GM12801 (cell line): Measurements from ENCODE around the gene SLC35E3.

Experiments
- TF ChIP-seq, protein P1 (sequence below): IDR thresholded peaks from one replicate; pipeline ENCODE4 v1.5.1; 2011; ENCODE audit warnings: control low read depth; ENCODE audit not compliant: insufficient read length; ENCODE audit errors: extremely low read depth

The SLC35E3 gene

DNA sequence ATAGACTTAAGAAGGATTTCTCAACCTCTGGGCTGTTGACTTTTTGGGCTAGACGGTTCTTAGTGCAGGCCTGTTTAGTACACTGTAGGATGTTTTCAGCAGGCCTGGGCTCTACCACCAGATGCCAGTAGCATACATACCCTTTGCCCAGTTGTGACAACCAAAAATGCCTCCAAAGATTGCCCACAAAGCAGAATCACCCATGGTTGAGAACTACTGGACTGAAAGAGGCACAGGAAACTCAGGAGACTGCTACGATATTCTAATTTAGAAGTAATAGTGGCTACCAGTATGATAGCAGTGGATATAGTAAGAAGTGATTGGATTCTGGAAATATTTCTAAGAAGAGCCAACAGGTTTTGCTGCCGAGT, 15.5 kb downstream of the SLC35E3 start:
- TF ChIP-seq, protein P1, sequence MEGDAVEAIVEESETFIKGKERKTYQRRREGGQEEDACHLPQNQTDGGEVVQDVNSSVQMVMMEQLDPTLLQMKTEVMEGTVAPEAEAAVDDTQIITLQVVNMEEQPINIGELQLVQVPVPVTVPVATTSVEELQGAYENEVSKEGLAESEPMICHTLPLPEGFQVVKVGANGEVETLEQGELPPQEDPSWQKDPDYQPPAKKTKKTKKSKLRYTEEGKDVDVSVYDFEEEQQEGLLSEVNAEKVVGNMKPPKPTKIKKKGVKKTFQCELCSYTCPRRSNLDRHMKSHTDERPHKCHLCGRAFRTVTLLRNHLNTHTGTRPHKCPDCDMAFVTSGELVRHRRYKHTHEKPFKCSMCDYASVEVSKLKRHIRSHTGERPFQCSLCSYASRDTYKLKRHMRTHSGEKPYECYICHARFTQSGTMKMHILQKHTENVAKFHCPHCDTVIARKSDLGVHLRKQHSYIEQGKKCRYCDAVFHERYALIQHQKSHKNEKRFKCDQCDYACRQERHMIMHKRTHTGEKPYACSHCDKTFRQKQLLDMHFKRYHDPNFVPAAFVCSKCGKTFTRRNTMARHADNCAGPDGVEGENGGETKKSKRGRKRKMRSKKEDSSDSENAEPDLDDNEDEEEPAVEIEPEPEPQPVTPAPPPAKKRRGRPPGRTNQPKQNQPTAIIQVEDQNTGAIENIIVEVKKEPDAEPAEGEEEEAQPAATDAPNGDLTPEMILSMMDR: no peak

DNA sequence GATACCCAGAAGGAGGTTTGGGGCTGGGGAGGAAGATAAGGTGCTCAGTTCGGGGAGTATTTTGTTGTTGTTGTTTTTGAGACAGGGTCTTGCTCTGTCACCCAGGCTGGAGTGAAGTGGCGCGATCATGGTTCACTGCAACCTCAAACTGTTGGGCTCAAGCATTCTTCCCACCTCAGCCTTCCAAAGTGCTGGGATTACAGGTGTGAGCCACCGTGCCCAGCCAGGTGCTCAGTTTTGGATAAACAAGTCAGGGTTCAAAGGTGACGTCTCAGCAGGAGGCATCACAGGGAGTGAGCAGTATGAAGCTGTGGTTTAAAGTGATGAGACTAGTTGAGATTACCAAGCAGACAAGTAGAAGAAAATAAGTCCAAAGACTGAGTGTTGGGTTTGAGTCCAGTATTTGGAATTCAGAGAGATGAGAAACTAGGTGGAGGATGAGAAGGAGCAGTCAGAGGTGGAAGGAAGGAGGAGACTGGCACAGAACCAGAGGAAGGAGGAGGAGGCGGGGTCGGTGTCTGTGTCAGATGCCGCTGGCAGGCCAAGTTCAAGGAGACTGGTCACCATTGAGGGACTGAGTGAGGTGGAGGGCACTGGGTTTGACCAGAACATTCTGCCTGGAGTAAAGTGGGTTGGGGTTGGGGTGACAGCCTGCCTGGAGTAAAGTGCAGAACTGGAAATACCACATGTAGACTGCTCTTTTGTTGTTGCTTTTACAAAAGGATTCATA, 16.1 kb downstream of the SLC35E3 start:
- TF ChIP-seq, protein P1: no peak

DNA sequence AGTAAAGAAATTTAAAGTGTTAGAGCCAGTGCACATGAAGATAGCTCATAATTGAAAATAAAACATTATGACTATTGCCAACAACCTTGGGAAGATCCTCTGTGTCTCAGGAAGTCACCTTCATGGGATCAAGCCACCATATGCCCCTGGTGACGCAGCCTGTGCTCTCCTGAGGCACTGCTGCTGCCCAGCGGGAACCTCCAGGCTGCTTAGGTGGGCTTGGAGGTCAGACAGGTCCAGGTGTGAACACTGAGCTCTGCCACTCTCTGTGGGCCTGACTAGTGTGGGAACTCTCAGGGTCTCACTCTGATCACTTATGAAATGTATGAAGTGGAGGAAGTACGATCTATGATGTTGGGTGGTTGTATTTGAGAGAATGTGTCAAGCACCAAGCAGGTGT, 16.7 kb downstream of the SLC35E3 start:
- TF ChIP-seq, protein P1: no peak

DNA sequence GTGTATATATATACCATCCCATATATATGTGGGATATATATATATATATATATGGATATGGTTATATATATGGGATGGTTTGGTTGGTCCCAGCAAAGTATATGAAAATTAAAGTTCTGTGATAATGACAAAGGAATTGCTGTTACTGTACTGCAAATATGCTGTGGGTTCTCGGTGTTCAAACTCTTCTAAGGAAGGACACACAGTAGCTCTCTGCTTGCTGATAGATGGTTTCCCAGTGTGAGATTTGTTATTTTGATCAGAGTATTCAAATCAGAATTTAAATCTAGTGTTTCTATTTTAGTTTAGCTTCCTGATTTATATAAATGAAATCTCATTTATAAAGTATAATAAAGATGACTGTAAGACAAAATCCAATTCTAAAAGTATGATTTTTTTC, 19.7 kb downstream of the SLC35E3 start:
- TF ChIP-seq, protein P1: no peak

DNA sequence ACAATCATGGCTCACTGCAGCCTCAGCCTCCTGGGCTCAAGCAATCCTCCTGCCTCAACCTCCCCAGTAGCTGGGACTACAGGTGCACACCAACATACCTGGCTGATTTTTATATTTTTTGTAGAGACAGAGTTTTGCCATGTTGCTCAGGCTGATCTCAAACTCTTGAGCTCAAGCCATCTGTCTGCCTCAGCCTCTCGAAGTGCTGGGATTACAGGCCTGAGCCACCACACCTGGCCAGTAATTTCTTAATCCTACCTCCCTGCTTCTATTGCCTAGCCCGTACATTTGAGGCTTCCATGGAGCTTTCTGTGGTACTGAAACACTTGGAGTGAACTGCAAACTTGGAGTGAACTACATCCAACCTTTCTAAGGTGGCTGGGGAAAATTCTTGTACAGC, 20.7 kb downstream of the SLC35E3 start:
- TF ChIP-seq, protein P1: no peak

DNA sequence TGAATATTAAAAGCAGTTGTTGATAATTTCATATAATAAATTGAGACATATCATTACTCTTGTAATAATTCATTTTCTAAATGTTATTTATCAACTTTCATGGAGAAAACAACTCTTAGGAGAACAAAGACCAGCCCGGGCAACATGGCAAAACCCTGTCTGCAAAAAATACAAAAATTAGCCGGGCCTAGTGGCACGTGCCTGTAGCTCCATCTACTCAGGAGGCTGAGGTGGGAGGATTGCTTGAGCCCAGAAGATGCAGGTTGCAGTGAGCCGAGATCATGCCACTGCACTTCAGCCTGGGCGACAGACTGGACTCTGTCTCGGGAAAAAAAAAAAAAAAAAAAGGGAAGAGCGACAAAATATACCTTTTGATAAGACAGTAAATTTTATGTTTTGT, 21.2 kb downstream of the SLC35E3 start:
- TF ChIP-seq, protein P1: no peak

DNA sequence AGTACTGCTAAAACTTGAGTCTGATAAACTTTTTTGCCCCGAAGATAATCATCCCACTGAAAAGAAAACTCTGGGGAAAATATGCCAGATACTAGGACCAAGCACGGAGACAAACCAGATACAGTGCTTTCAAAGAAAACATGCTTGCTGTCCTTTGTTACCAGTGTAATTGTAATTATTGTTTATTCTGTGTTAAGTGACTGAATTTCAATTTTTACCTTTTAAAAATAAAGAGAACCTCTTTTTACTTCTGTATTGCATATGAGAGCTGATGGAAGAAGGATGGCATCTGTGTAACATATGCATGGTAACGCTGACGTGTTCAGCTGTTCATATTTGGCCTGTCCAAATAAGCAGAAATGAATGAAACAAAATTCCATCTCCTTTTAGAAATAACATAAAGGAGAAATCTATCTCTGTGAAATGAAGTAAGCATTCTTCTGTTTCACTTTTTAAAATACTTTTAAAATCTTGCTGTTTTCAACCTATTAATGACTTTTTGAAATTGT, 22.5 kb downstream of the SLC35E3 start:
- TF ChIP-seq, protein P1: no peak

DNA sequence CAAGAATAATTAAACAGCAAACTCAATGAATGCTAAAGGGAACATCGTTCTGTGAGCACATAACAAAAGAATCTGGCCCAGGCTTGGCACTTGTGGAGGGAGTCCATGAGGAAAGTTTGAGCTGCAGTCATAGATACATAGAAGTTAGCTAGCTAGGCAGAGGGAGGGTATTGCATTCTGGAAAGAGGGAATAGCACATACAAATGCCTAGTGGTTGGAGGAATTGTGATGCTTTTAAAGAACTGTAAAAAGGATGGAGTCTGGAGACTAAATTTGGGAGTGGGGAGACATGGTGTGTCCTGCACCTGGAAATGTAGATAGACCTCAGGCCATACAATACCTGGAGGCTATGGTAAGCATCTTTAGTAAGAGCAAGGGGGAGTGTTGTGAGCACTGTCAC, 24.0 kb downstream of the SLC35E3 start:
- TF ChIP-seq, protein P1: no peak
